Adrenal gland (tissue), 5 donors: ENCODE results near the gene VASH1.

Experiments
- POLR2A ChIP-seq, 2 donors: fragments of 450-650 bp; IDR thresholded peaks; one replicate each; pipeline ENCODE4 v1.6.1; 2017; ENCODE audit warnings: antibody characterized with exemption in 2 of 2, mild to moderate bottlenecking in 2 of 2, moderate library complexity in 1 of 2
- TF ChIP-seq, protein P1 (sequence below), 6 experiments: fragments of 450-650 bp in 4 of 6; fragments of 200-600 bp in 2 of 6; sonication (generic) in 1 of 6; IDR thresholded peaks; 1 replicate in 5 of 6; 2 replicates in 1 of 6; pipeline versions ENCODE4 v1.5.1 to v1.8.0; 2016 to 2021; ENCODE audit warnings: antibody characterized with exemption in 6 of 6, mild to moderate bottlenecking in 2 of 6, moderate library complexity in 1 of 6
- donor health status: DM: no; HTN: no; CAD: no.

GRCh38 chr14:76770521-76771436 is 9.5 kb downstream of the VASH1 start:
- TF ChIP-seq, protein P1, sequence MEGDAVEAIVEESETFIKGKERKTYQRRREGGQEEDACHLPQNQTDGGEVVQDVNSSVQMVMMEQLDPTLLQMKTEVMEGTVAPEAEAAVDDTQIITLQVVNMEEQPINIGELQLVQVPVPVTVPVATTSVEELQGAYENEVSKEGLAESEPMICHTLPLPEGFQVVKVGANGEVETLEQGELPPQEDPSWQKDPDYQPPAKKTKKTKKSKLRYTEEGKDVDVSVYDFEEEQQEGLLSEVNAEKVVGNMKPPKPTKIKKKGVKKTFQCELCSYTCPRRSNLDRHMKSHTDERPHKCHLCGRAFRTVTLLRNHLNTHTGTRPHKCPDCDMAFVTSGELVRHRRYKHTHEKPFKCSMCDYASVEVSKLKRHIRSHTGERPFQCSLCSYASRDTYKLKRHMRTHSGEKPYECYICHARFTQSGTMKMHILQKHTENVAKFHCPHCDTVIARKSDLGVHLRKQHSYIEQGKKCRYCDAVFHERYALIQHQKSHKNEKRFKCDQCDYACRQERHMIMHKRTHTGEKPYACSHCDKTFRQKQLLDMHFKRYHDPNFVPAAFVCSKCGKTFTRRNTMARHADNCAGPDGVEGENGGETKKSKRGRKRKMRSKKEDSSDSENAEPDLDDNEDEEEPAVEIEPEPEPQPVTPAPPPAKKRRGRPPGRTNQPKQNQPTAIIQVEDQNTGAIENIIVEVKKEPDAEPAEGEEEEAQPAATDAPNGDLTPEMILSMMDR (IDR thresholded peaks at IDR 0.05): no peak
- no peak for TF ChIP-seq POLR2A (IDR thresholded peaks at IDR 0.05)
